ENCODE measurements around the gene AXIN2.

Gene AXIN2

GRCh38 chr17:65561452-65562205, at the start of gene AXIN2:
Gene AXIN2, minus strand, starts transcription at chr17:65561648. Its CDS starts 3,028 bp downstream, at chr17:65558620.
- DNase-seq (ENCODE audit: low read depth) = peak; percentile 47

- DNase-seq (ENCODE audit: low read depth) = no peak
Measured at GRCh38 chr17:65609749-65610148, 48.3 kb upstream of the AXIN2 start.

GRCh38 chr17:65609286-65609685, 47.8 kb upstream of the AXIN2 start:
- no peak for DNase-seq (ENCODE audit: low read depth)

- DNase-seq (ENCODE audit: low read depth) = no peak
Measured at GRCh38 chr17:65604070-65604469, 42.6 kb upstream of the AXIN2 start.

GRCh38 chr17:65601881-65602280, 40.4 kb upstream of the AXIN2 start:
- DNase-seq (ENCODE audit: low read depth) = no peak

- no peak for DNase-seq (ENCODE audit: low read depth)
Measured at GRCh38 chr17:65601145-65601544, 39.7 kb upstream of the AXIN2 start.

- DNase-seq (ENCODE audit: low read depth) = no peak
Measured at GRCh38 chr17:65600518-65600917, 39.1 kb upstream of the AXIN2 start.

- no peak for DNase-seq (ENCODE audit: low read depth)
Measured at GRCh38 chr17:65599650-65600049, 38.2 kb upstream of the AXIN2 start.

GRCh38 chr17:65598746-65599145, 37.3 kb upstream of the AXIN2 start:
- no peak for DNase-seq (ENCODE audit: low read depth)

- no peak for DNase-seq (ENCODE audit: low read depth)
Measured at GRCh38 chr17:65595071-65595656, 33.7 kb upstream of the AXIN2 start.

- no peak for DNase-seq (ENCODE audit: low read depth)
Measured at GRCh38 chr17:65593855-65594845, 32.7 kb upstream of the AXIN2 start.

- no peak for DNase-seq (ENCODE audit: low read depth)
Measured at GRCh38 chr17:65593092-65593854, 31.8 kb upstream of the AXIN2 start.

- no peak for DNase-seq (ENCODE audit: low read depth)
Measured at GRCh38 chr17:65592125-65592965, 30.9 kb upstream of the AXIN2 start.

GRCh38 chr17:65589321-65589720, 27.9 kb upstream of the AXIN2 start:
- no peak for DNase-seq (ENCODE audit: low read depth)

- DNase-seq (ENCODE audit: low read depth) = no peak
Measured at GRCh38 chr17:65588181-65588808, 26.8 kb upstream of the AXIN2 start.

- DNase-seq (ENCODE audit: low read depth) = no peak
Measured at GRCh38 chr17:65587534-65588180, 26.2 kb upstream of the AXIN2 start.

GRCh38 chr17:65586899-65587298, 25.5 kb upstream of the AXIN2 start:
- DNase-seq (ENCODE audit: low read depth) = no peak

- no peak for DNase-seq (ENCODE audit: low read depth)
Measured at GRCh38 chr17:65584604-65585521, 23.4 kb upstream of the AXIN2 start.

All from HS-27A (cell line).